Camera-type eye (tissue), 1 donor: ENCODE results near the gene CLDN2. TPM values are rescaled to one million over a fixed set of nuclear protein-coding genes. Genes with fewer than 3 reads are reported as not detected.

Source experiments
- total RNA-seq: library from RNA; depleted of rRNA; stranded (reverse); fragments of >200 nt; gene quantifications from one replicate; pipeline ENCODE4 v1.2.3, GENCODE V29; 2014

The CLDN2 gene
- total RNA-seq = 0.49 TPM

GRCh38 chrX:106919932-106920452 is at the start of gene CLDN2:
Gene CLDN2 (plus strand): TSS chrX:106920402. CDS start chrX:106928229, 7,827 bp downstream.

GRCh38 chrX:106903291-106903824 is 16.8 kb upstream of the CLDN2 start, which contains the start of gene RIPPLY1:
Gene RIPPLY1 (minus strand): TSS chrX:106903341. CDS start chrX:106903287, 54 bp downstream.

Other genes with a start within 250 kb of the CLDN2 start
- 0.38 TPM for gene RNF128, start 193.7 kb upstream of the CLDN2 start, total RNA-seq
- gene TBC1D8B, start 117.7 kb upstream of the CLDN2 start, total RNA-seq = 18.3 TPM
- not detected for gene RIPPLY1, start 17.1 kb upstream of the CLDN2 start, total RNA-seq
- 29.1 TPM for gene MORC4, start 79.8 kb downstream of the CLDN2 start, total RNA-seq
- gene RBM41, start 198.4 kb downstream of the CLDN2 start, total RNA-seq = 34.6 TPM